NCI-H1417 (cell line): ENCODE results near the gene SMIM30.
A peak's percentile ranks its signal among the peaks of the same experiment; 100 is the strongest.
"Not testable (repeated sequence)": the region's sequence is repeated elsewhere in the genome, so short reads cannot be mapped to it uniquely, and the experiment has no call there.

Source experiments
- DNase-seq, 3 experiments: peaks; one replicate each; lab custom pipeline; 2025; lab: John Stamatoyannopoulos, UW

Gene SMIM30

DNA sequence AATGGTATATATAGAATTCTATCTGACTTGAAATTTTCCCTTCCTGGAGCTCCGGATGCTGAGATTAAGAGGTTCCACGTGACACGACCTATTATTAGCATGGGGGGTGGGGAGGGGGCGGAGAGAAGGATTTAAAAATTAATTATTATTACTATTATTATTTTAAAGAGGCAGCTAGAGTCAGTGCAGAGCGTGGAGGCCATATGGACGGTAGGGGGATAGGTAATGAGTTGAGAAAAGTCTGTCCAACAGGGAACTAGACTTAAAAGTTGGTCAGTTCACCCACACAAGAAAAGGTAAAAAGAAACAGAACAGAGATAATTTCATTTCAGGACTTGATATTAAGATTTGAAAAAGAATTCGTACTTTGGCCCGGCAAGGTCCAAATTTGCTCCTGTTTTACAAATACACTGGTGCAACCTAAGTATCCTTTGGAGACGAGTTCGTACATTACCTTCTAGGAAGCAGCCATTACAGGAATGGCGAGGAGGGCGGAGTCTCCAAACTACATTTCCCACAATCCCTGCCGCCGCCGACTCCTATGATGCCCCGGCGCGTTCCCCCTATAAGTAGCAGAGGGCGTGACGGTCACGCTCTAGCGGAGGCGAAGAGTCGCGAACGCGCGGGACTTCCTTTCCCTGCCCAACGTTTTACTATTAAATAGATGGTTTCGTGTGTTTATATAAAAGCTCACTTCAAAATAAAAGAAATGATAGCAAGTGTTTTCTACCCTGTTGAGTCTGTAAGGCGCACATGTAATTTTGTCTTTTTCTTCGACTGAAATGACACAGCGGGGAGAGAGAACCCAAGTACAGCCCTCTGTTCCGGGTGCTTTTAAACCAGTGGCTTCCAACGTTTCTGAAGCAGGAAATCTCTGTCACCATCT lies at the start of gene SMIM30:
Gene SMIM30, minus strand, starts transcription at position 481 of the 886 bp plus-strand sequence. CDS start 976 bp downstream, outside the sequence.
- peak; percentile 94 to 98 (median 95) for DNase-seq

DNA sequence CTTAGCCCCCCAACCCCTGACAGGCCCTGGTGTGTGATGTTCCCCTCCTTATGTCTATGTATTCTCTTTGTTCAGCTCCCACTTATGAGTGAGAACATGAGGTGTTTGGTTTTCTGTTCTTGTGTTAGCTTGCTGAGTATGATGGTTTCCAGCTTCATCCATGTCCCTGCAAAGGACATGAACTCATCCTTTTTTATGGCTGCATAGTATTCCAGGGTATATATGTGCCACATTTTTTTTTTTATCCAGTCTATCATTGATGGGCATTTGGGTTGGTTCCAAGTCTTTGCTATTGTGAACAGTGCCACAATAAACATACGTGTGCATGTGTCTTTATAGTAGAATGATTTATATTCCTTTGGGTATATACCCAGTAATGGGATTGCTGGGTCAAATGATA lies 47.8 kb upstream of the SMIM30 start:
- not testable (repeated sequence) for DNase-seq

DNA sequence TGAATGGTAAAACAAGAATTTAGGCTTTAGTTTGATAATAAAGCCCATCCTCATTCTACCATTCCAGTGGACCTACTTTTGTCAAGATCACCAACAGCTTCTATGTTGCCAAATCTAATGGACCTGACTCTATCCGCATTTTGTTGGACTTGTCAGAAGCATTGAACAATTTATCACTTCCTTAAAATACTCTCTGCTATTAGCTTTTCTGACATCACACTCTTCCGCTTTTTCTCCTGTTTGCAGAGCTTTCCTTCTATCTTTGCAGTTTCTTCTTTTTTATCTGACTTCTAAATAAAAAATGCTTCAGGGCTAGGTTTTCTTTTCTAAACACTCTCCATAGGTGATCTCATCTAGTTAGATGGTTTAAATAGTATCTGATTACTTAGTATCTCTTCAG lies 42.7 kb upstream of the SMIM30 start:
- DNase-seq = no peak

- peak; percentile 67 to 90 (median 75) for DNase-seq
Measured at GRCh38 chr7:113159746-113160339, 41.5 kb upstream of the SMIM30 start.

DNA sequence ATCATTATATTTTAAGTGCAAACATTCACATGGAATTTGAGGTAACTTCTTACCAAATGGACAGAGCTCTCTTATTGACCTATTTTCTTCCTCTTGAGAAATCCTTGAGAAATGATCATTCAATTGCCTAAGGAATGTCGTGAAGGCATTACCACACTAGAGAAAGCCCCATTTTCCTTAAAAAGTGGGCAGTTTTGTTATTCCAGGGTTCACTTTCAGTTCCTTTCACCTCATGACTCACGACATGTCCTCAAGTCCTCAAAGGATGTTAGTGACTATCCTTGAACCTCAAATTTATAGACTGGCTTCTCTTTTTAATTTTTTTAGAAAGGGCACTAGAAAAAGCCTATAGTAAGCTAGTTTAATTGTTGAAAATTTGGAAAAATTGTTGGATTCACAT lies 40.4 kb upstream of the SMIM30 start:
- no peak for DNase-seq

GRCh38 chr7:113154117-113154516 lies 35.8 kb upstream of the SMIM30 start:
- DNase-seq = no peak

DNA sequence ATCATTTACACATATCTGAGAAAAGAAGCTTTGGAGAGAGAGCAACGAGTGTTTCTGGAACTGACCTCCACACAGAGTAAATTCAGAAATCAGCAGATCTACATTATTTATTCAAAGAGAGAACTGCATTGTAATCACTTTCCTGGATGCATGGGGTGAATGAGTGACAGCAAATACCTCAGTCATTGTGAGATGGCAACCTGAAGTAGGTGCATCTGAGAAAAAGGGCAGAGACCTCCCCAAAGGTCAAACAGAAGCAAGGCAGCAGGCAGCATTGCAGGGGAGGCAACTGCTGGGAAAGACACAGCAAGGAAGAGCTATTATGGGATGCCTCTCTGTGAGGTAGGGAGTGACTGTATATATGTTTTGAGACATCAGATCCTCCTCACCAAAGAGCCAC lies 26.5 kb upstream of the SMIM30 start:
- peak in 1 of 3 experiments; percentile 21 for DNase-seq

- no peak for DNase-seq
Measured at GRCh38 chr7:113143486-113144257, 25.3 kb upstream of the SMIM30 start.

DNA sequence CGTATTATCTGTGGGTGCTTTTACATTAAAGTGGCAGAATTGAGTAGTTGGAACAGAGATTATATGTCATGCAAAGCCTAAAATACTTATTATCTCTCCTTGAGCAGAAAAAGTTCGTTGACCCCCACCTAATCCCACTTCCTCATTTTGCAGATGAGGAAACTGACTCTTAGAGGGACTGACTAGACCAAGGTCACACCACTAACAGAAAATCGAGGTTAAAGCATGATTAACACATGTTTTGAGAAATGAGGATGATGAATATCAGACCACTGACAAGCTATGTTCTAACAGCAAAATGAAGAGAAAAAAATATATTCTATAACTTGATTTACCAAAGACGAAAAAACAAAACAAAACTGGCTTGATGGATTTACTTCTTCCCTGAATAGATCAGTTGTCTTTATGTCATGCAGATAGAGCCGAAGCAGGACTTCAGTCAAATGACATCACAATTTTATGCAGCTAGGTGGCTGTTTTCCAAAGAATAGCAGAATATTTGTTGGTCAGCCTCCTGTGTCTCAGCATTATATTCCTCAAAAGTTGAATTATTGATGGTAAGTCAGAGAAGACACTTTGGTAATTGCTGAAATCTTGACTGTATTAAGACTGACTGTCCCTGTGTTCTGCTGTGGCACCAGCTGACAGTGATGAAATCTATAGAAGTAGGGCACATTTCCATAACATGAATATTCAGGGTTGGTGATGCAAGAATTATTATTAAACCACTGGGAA lies 24.2 kb upstream of the SMIM30 start:
- no peak for DNase-seq

DNA sequence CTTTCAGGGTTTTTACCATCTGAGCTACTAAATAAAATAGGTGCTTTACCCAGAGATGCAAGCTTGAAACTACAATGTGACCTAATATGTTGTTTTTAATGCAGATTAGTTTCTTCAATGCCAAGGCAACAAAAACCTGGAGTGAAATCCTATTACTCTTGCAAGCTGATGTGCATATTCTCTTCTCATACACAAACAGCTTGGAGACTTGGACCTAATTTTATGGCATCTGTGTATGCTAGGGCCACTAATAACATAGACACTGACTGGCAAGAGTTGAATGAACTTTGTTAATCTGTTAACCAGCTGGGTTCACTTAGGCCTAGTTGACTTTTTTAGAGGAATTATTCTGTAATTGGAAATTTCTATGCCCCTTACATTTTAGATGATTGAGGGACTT lies 23.4 kb upstream of the SMIM30 start:
- DNase-seq = no peak

- DNase-seq = no peak
Measured at GRCh38 chr7:113140956-113141355, 22.6 kb upstream of the SMIM30 start.

DNA sequence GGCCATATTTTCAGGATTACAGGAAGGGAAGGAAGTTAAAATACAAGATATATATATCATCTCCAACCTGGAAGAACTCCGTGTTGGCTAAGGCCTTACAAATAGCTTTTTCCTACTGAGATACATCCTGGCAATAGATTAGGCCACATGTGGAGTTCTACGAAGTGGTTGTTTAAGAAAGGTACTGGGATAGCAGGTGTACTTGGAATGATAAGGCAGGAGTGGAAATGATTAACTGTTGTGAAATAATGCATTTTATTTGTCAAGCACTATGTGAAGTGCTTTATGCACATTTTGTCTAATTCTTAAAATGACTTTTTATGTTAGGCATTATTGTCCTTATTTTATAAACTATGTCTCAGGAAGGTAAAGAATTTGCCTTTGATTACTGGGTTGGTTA lies 18.9 kb upstream of the SMIM30 start:
- no peak for DNase-seq

DNA sequence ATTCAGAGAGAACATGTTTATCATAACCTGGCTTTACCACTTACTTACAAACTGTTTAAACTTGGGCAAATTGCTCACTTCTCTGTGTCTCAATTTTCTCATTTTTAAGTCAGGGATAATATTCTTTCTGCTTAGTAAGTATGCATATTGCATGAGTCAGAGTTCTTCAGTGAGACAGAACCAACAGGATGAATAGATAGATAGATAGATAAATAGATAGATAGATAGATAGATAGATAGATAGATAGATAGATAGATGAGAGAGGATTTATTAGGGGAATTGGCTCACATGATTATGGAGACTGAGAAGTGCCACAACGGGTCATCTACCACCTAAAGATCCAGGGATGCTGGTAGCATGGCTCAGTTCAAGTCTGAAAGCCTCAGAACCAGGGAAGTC lies 15.7 kb upstream of the SMIM30 start:
- DNase-seq = no peak

DNA sequence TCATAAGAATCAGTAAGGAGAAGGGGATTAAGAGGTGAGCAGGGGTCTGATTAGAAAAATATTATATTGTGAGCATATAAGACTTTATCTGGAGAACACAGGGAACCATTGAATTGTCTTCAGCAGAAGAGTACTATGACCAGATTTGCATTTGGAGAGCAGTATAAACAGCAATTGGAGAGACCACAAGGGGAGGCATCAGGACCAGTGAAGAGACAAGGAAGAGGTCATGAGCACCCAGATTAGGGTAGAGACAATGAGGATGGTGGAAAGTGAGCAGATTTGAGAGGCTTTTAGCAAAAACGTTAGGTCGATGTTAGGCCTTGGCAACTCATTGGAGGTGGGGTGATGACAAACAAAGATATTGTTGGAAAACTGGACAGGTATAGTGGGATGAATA lies 13.0 kb upstream of the SMIM30 start:
- DNase-seq = peak in 1 of 3 experiments; percentile 19

GRCh38 chr7:113128031-113128430 lies 9.7 kb upstream of the SMIM30 start:
- no peak for DNase-seq

GRCh38 chr7:113125728-113126127 lies 7.4 kb upstream of the SMIM30 start:
- DNase-seq = no peak

GRCh38 chr7:113122744-113123143 lies 4.4 kb upstream of the SMIM30 start:
- peak in 1 of 3 experiments; percentile 35 for DNase-seq

DNA sequence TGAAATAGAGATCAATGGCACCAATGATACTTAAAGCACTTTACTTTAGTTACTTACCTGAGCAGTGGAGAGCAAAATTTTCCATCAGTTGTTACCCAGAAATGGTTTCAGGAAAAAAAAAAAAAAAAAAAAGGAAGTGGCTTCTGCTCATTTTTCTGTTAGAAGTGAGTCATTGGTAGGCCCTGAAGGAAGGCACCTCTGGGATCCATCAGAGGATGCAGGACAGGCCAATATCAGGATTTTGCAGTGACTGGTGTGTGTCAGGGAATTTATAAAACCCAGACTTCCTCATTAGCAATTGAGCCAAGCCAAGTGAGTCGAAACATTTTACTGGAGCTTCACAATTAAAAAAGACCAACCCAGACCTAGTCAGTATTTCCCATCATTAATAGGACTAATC lies 2.3 kb upstream of the SMIM30 start:
- no peak for DNase-seq

DNA sequence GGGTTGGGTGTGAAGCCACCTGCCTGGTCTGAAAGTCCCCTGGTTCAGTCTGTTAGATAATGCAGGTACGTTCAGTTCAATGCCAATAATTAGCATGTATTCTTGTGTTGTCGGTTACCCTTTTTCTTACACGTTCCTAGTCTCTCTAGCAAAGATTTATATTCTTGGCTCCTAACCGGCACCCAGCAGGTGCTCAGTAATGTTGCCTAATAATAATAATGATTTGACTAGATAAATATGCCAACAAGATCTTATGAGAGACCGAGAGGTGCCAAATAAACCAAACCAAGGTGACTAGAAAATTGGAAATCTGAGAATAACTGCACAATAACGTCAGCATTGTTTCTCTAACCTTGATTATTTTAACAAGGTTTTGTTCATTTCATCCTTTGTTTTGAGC lies 1.1 kb upstream of the SMIM30 start:
- peak in 2 of 3 experiments; percentile 47 to 86 for DNase-seq

- peak in 1 of 3 experiments; percentile 34 for DNase-seq
Measured at GRCh38 chr7:113117374-113117774, 980 bp downstream of the SMIM30 start.

GRCh38 chr7:113113912-113114311 lies 4.4 kb downstream of the SMIM30 start:
- DNase-seq = peak in 1 of 3 experiments; percentile 57

DNA sequence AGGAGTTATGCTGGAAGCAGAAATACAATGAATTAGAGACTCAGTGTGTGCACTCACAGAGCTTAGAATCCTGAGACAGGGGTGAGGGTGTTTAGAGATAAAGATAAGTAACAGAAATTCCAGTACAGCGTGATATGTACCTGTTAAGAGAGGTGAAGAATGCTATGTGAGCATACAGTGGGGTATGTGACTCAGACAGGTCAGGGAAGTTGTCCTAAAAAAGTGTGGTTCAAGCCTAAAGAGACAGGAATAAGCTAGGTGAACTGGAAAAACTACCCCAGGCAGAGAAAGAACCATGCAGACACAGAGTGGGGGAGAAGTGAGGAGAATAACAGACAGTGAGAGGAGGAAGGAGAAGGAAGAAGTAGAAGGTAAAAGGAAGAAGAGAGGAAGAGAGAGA lies 8.6 kb downstream of the SMIM30 start:
- DNase-seq = no peak
